GM12878 (cell line): ENCODE measurements around the gene CNTN6. TPM values are rescaled to one million over a fixed set of nuclear protein-coding genes. Genes with fewer than 3 reads are reported as not detected.

ENCODE experiments used
- ATAC-seq: fragments of 200-7000 bp; cut with Tn5 transposase; 3 replicates; pipeline ENCODE4 v1.9.1; 2020; ENCODE audit warnings: mild to moderate bottlenecking, moderate library complexity
- BruUV-seq: library from RNA; stranded (reverse); fragments of 400-500 nt; replicated peaks from 2 replicates; lab custom pipeline; 2021; lab: Mats Ljungman, UMichigan
- CTCF ChIA-PET: fragments of 300-600 bp; sonication (Branson Sonifier 250); formaldehyde crosslinking; extraction: SDS; loops from one replicate; lab custom pipeline; 2021; ENCODE audit warnings: inconsistent platforms; lab: Yijun Ruan, JAX
- POLR2A ChIA-PET: fragments of 350-600 bp; formaldehyde crosslinking; extraction: SDS; loops from one replicate; lab custom pipeline; 2021; ENCODE audit warnings: inconsistent platforms; lab: Charles Lee
- RAD21 ChIA-PET: fragments of 300-600 bp; sonication (Branson Sonifier 250); formaldehyde crosslinking; loops from one replicate; lab custom pipeline; 2023; ENCODE audit warnings: antibody characterized with exemption; ENCODE audit not compliant: unreplicated experiment; lab: Charles Lee
- SMC1A ChIA-PET: fragments of 300-600 bp; sonication (Branson Sonifier 250); formaldehyde crosslinking; loops from one replicate; lab custom pipeline; 2023; ENCODE audit not compliant: unreplicated experiment, uncharacterized antibody; lab: Charles Lee
- DNase-seq: peaks from one replicate; pipeline ENCODE4 v3.0.0-alpha.2; 2011; ENCODE audit warnings: low read depth, low spot score
- FAIRE-seq: peaks from 3 replicates; lab custom pipeline; 2011; peaks lifted over from hg19 to GRCh38; lab: Jason Lieb, UNC
- H2AFZ ChIP-seq: 2 replicates; pipeline ENCODE4 v1.6.0; 2011; ENCODE audit warnings: low read depth, low read length, control low read depth; ENCODE audit not compliant: control insufficient read depth
- H3K27ac ChIP-seq: 2 replicates; pipeline ENCODE4 v1.5.1; 2011; ENCODE audit warnings: control low read depth; ENCODE audit not compliant: control insufficient read depth, insufficient read depth
- H3K27me3 ChIP-seq, 2 experiments: replicated peaks in 1 of 2; 2 replicates each; pipeline versions ENCODE4 v1.6.0 to v1.6.1; 2011; ENCODE audit warnings: low read length in 1 of 2; ENCODE audit not compliant: control insufficient read depth in 2 of 2, insufficient read depth in 2 of 2
- H3K36me3 ChIP-seq, 2 experiments: 2 replicates each; pipeline ENCODE4 v1.5.1; 2011; ENCODE audit warnings: low read length in 1 of 2; ENCODE audit not compliant: control insufficient read depth in 2 of 2, insufficient read depth in 2 of 2
- H3K4me1 ChIP-seq: 2 replicates; pipeline ENCODE4 v1.6.1; 2011; ENCODE audit warnings: mild to moderate bottlenecking, low read length, moderate library complexity, mixed read lengths; ENCODE audit not compliant: control insufficient read depth, insufficient read depth
- H3K4me2 ChIP-seq: 2 replicates; pipeline ENCODE4 v1.6.0; 2011; ENCODE audit warnings: control low read depth; ENCODE audit not compliant: control insufficient read depth, insufficient read depth
- H3K4me3 ChIP-seq: fragments of 200-600 bp; sonication (generic); 2 replicates; pipeline ENCODE4 v1.5.1; 2016
- H3K79me2 ChIP-seq: 2 replicates; pipeline ENCODE4 v1.6.0; 2011; ENCODE audit warnings: low read length; ENCODE audit not compliant: control insufficient read depth, insufficient read depth
- H3K9ac ChIP-seq: 2 replicates; pipeline ENCODE4 v1.8.0; 2011; ENCODE audit warnings: low read length, control low read depth, mixed read lengths; ENCODE audit not compliant: control insufficient read depth, insufficient read depth
- H3K9me3 ChIP-seq: replicated peaks from 3 replicates; pipeline ENCODE4 v1.5.1; 2011; ENCODE audit warnings: mild to moderate bottlenecking, low read length; ENCODE audit not compliant: control insufficient read depth, insufficient read depth
- H4K20me1 ChIP-seq: 2 replicates; pipeline ENCODE4 v1.6.0; 2011; ENCODE audit not compliant: control insufficient read depth, insufficient read depth
- EED ChIP-seq: sonication (generic); IDR thresholded peaks from 2 replicates; pipeline ENCODE4 v1.6.1; 2016; ENCODE audit warnings: antibody characterized with exemption, low read depth
- IKZF1 ChIP-seq: fragments of 450-650 bp; conservative IDR thresholded peaks from 2 replicates; pipeline ENCODE4 v1.6.1; 2017; ENCODE audit warnings: antibody characterized with exemption, mild to moderate bottlenecking
- ZNF274 ChIP-seq: IDR thresholded peaks from one replicate; pipeline ENCODE4 v1.8.0; 2011; ENCODE audit not compliant: insufficient read length, insufficient read depth
- ZZZ3 ChIP-seq: IDR thresholded peaks from 2 replicates; pipeline ENCODE4 v1.6.1; 2011; ENCODE audit warnings: low read depth; ENCODE audit not compliant: control insufficient read depth, insufficient read length
- WGBS: methylation state at CpG from one replicate; pipeline ENCODE4 v1.1.6; 2016; ENCODE audit warnings: low lambda C conversion rate; ENCODE audit not compliant: insufficient replicate concordance, insufficient coverage; ENCODE audit errors: missing lambda C conversion rate; 5-methylcytosine and 5-hydroxymethylcytosine counted together
- in situ Hi-C: fragments of 300-500 bp; cut with MboI; formaldehyde crosslinking; loops from 9 replicates; pipeline ENCODE4 v1.14.3; 2018; ENCODE audit warnings: mixed read lengths
- intact Hi-C: fragments of 100-400 bp; cut with micrococcal nuclease; formaldehyde crosslinking; loops from one replicate; pipeline ENCODE4 v1.14.2; 2022; ENCODE audit not compliant: unreplicated experiment
- polyA plus RNA-seq, 11 experiments: library from polyadenylated mRNA; depleted of rRNA in 4 of 11; unstranded in 6 of 11; stranded (reverse) in 5 of 11; fragments of >200 nt; fragmentation: Nextera tagmentation in 4 of 11; fragmentation: Illumina TruSeq in 1 of 11; extraction: Ambion mirVana in 4 of 11; extraction: Trizol in 1 of 11; gene quantifications; 1 replicate in 1 of 11; 2 replicates in 10 of 11; pipeline versions ENCODE4 v1.2.1 to v1.2.3, GENCODE V29; 2011 to 2016; ENCODE audit warnings: inconsistent platforms in 2 of 11, missing spikeins in 2 of 11, low read depth in 1 of 11
- total RNA-seq, 4 experiments: library from RNA; depleted of rRNA in 3 of 4; stranded (reverse); fragments of >200 nt in 3 of 4; fragmentation: Illumina TruSeq in 1 of 4; extraction: Trizol in 1 of 4; gene quantifications; 2 replicates each; pipeline versions ENCODE4 v1.2.1 to v1.2.3, GENCODE V29; 2013 to 2021
- TF ChIP-seq, protein P1 (sequence below): fragments of 450-650 bp; formaldehyde crosslinking; IDR thresholded peaks from 2 replicates; pipeline ENCODE4 v1.4.0; 2022; ENCODE audit warnings: mild to moderate bottlenecking, moderate library complexity

CNTN6 gene
- total and polyA plus RNA-seq, 10 of the 15 experiments (the other 5 are each of a cell fraction or from before 2014, with no cell fraction given) = not detected

- CTCF ChIA-PET = interaction anchor here (1.0 kb wide), 1 partner anchor 25 kb away, joined by 3 read pairs; no protein-coding TSS in a partner anchor
Measured at GRCh38 chr3:1444195-1444594, 351.4 kb downstream of the CNTN6 start.

DNA sequence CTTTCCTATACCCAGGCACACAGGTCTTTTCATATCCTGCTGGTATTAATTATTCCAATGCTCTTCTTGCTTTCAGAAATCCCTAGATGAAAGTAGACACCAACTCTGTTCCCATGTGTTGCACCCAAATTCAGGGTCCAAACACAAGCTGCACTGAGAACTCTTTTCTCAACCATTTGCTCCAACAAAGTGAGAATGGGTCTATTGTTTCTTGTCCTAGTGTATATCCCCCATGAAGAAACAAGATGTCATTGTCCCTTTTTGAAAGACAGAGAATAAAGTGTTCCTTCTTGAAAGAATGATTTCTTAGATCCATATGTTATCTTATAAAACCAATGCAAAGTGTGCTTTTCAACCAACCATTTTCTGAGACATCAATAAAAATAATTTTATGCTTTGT, 353.7 kb downstream of the CNTN6 start:
- no peaks in the 10 kb centered on the region for H3K4me1 ChIP-seq
- DNase-seq (no peak), FAIRE-seq (no peak), ATAC-seq (no peak)
- POLR2A ChIA-PET = no interaction called here
- H3K79me2 ChIP-seq = no peaks in the 10 kb centered on the region
- no peak overlapping the region for H3K9ac ChIP-seq
- SMC1A ChIA-PET = no interaction called here
- intact Hi-C loops = loop anchor here (10.0 kb wide), 1 partner anchor 1568 kb away; no protein-coding TSS in a partner anchor
- H3K27ac ChIP-seq = no peak overlapping the region
- H4K20me1 ChIP-seq = no peaks in the 10 kb centered on the region
- no peak overlapping the region for H3K4me2 ChIP-seq
- CTCF ChIA-PET = interaction anchor here (0.6 kb wide), 1 partner anchor 41 kb away, joined by 3 read pairs; no protein-coding TSS in a partner anchor
- BruUV-seq = no TSS peak
- no peak overlapping the region for H2AFZ ChIP-seq
- no peaks in the 10 kb centered on the region for H3K9me3 ChIP-seq
- no peaks in the 10 kb centered on the region for H3K27me3 ChIP-seq
- RAD21 ChIA-PET = no interaction called here
- H3K4me3 ChIP-seq = no peak overlapping the region
- in situ Hi-C loops = no loop called here
- H3K36me3 ChIP-seq = no peaks in the 10 kb centered on the region
- TF ChIP-seq, protein P1, sequence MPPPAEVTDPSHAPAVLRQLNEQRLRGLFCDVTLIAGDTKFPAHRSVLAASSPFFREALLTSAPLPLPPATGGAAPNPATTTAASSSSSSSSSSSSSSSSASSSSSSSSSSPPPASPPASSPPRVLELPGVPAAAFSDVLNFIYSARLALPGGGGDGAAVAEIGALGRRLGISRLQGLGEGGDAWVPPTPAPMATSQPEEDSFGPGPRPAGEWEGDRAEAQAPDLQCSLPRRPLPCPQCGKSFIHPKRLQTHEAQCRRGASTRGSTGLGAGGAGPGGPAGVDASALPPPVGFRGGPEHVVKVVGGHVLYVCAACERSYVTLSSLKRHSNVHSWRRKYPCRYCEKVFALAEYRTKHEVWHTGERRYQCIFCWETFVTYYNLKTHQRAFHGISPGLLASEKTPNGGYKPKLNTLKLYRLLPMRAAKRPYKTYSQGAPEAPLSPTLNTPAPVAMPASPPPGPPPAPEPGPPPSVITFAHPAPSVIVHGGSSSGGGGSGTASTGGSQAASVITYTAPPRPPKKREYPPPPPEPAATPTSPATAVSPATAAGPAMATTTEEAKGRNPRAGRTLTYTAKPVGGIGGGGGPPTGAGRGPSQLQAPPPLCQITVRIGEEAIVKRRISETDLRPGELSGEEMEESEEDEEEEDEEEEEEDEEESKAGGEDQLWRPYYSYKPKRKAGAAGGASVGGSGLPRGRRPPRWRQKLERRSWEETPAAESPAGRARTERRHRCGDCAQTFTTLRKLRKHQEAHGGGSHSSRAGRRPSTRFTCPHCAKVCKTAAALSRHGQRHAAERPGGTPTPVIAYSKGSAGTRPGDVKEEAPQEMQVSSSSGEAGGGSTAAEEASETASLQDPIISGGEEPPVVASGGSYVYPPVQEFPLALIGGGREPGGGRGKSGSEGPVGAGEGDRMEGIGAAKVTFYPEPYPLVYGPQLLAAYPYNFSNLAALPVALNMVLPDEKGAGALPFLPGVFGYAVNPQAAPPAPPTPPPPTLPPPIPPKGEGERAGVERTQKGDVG (CRISPR knock-in tag) = no peak
- TF ChIP-seq, all 136 proteins: peak for 0

More at GRCh38 chr3:1444195-1444594, 351.4 kb downstream of the CNTN6 start:
- FAIRE-seq (no peak), ATAC-seq (no peak), DNase-seq (no peak)
- H2AFZ ChIP-seq = no peak overlapping the region
- no peaks in the 10 kb centered on the region for H3K4me1 ChIP-seq
- no peaks in the 10 kb centered on the region for H3K79me2 ChIP-seq
- RAD21 ChIA-PET = no interaction called here
- H3K4me2 ChIP-seq = no peak overlapping the region
- H4K20me1 ChIP-seq = no peaks in the 10 kb centered on the region
- no peak overlapping the region for H3K27ac ChIP-seq
- intact Hi-C loops = loop anchor here (10.0 kb wide), 1 partner anchor 1571 kb away; no protein-coding TSS in a partner anchor
- H3K27me3 ChIP-seq = no peaks in the 10 kb centered on the region
- TF ChIP-seq IKZF1 (no peak), ZZZ3 (no peak), EED (no peak), ZNF274 (no peak)
- in situ Hi-C loops = no loop called here
- no peak overlapping the region for H3K4me3 ChIP-seq
- no peaks in the 10 kb centered on the region for H3K9me3 ChIP-seq
- POLR2A ChIA-PET = no interaction called here
- SMC1A ChIA-PET = no interaction called here
- WGBS = 35% methylated on average over 2 of the region's 3 CpGs
- H3K36me3 ChIP-seq = no peaks in the 10 kb centered on the region
- no peak overlapping the region for H3K9ac ChIP-seq
- no TSS peak for BruUV-seq
